ENCODE results near the gene CBFB.
A peak's percentile ranks its signal among the peaks of the same experiment; 100 is the strongest.
"Not testable (repeated sequence)": the region's sequence is repeated elsewhere in the genome, so short reads cannot be mapped to it uniquely, and the experiment has no call there.

Gene CBFB

GRCh38 chr16:67028696-67029253, at the start of gene CBFB:
CBFB (plus strand) TSS chr16:67029149; CDS start chr16:67029408, 259 bp downstream.
- DNase-seq (ENCODE audit: low read depth in 2 of 2, low spot score in 1 of 2) = peak; percentile 78 to 87

- no peak for DNase-seq (ENCODE audit: low read depth in 2 of 2, low spot score in 1 of 2)
These were observed 45.9 kb upstream of the CBFB start for GRCh38 chr16:66983033-66983432.

GRCh38 chr16:66984892-66985311, 44.0 kb upstream of the CBFB start:
- DNase-seq (ENCODE audit: low read depth in 2 of 2, low spot score in 1 of 2) = peak; percentile 7 to 30

- no peak for DNase-seq (ENCODE audit: low read depth in 2 of 2, low spot score in 1 of 2)
These were observed 42.4 kb upstream of the CBFB start for GRCh38 chr16:66986559-66986958.

- no peak for DNase-seq (ENCODE audit: low read depth in 2 of 2, low spot score in 1 of 2)
These were observed 40.7 kb upstream of the CBFB start, which contains the start of gene CES4A for GRCh38 chr16:66988197-66988788. CES4A (plus strand) TSS chr16:66988589; CDS start chr16:66988773, 184 bp downstream.

- no peak for DNase-seq (ENCODE audit: low read depth in 2 of 2, low spot score in 1 of 2)
These were observed 37.3 kb upstream of the CBFB start for GRCh38 chr16:66991545-66992077.

- not testable (repeated sequence) for DNase-seq (ENCODE audit: low read depth in 2 of 2, low spot score in 1 of 2)
These were observed 35.4 kb upstream of the CBFB start for GRCh38 chr16:66993558-66993957.

- DNase-seq (ENCODE audit: low read depth in 2 of 2, low spot score in 1 of 2) = no peak
These were observed 32.5 kb upstream of the CBFB start for GRCh38 chr16:66996324-66996982.

- no peak for DNase-seq (ENCODE audit: low read depth in 2 of 2, low spot score in 1 of 2)
These were observed 32.0 kb upstream of the CBFB start for GRCh38 chr16:66996983-66997358.

- peak in 1 of 2 donors; percentile 15 for DNase-seq (ENCODE audit: low read depth in 2 of 2, low spot score in 1 of 2)
These were observed 28.3 kb upstream of the CBFB start for GRCh38 chr16:67000384-67001351.

GRCh38 chr16:67001726-67002125, 27.2 kb upstream of the CBFB start:
- DNase-seq (ENCODE audit: low read depth in 2 of 2, low spot score in 1 of 2) = no peak

- DNase-seq (ENCODE audit: low read depth in 2 of 2, low spot score in 1 of 2) = no peak
These were observed 21.9 kb upstream of the CBFB start for GRCh38 chr16:67006930-67007658.

GRCh38 chr16:67009158-67009557, 19.8 kb upstream of the CBFB start:
- DNase-seq (ENCODE audit: low read depth in 2 of 2, low spot score in 1 of 2) = no peak

- no peak for DNase-seq (ENCODE audit: low read depth in 2 of 2, low spot score in 1 of 2)
These were observed 17.7 kb upstream of the CBFB start for GRCh38 chr16:67011274-67011673.

- DNase-seq (ENCODE audit: low read depth in 2 of 2, low spot score in 1 of 2) = no peak
These were observed 15.6 kb upstream of the CBFB start for GRCh38 chr16:67013233-67013822.

- DNase-seq (ENCODE audit: low read depth in 2 of 2, low spot score in 1 of 2) = peak; percentile 34 to 36
These were observed 14.9 kb upstream of the CBFB start for GRCh38 chr16:67013823-67014633.

- DNase-seq (ENCODE audit: low read depth in 2 of 2, low spot score in 1 of 2) = no peak
These were observed 14.2 kb upstream of the CBFB start for GRCh38 chr16:67014634-67015312.

- no peak for DNase-seq (ENCODE audit: low read depth in 2 of 2, low spot score in 1 of 2)
These were observed 13.6 kb upstream of the CBFB start for GRCh38 chr16:67015313-67015731.

GRCh38 chr16:67016143-67016542, 12.8 kb upstream of the CBFB start:
- no peak for DNase-seq (ENCODE audit: low read depth in 2 of 2, low spot score in 1 of 2)

All from stimulated activated CD8-positive, alpha-beta memory T cell treated with anti-CD3 and anti-CD28 coated beads, Interleukin-4, amount 100 ng/mL, for 4 hours (primary cell).